Measurements from ENCODE around the gene KLHL36. TPM values are rescaled to one million over a fixed set of nuclear protein-coding genes. Genes with fewer than 3 reads are reported as not detected.
A peak's percentile ranks its signal among the peaks of the same experiment; 100 is the strongest.

KLHL36 gene
- total and polyA plus RNA-seq, 10 donors: 17.8 to 93.6 (median 66.9) TPM

DNA sequence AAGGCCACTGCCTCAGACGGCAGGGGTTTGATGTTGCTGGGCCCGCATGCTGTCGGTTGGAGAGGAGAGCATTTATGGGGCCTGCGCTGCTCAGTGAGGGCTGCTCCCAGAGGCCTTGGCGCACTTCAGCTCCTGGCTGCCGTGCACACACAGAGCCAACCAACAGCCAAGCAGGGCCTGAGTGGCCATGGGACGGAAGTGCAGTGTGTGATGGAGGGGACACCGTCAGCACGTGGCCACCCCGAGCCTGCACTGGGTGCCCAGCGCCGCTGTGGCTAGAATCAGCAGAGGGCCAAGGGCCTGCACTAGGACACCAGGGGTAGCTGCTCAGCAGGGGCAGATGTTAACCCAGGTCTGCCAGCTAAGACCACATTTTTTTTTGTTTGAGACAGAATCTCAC, 21.8 kb downstream of the KLHL36 start:
- Histone ChIP-seq H3K27ac (no peak overlapping the region), H3K36me3 (peaks cover 0 to 38% (median 14%) of the 10 kb centered on the region in 6 donors), H3K9me3 (no peaks in the 10 kb centered on the region), H3K4me3 (no peak overlapping the region), H3K4me1 (peaks cover 0 to 18% (median 5%) of the 10 kb centered on the region in 6 donors), H3K27me3 (replicated peaks in 1 of 7) (no peaks in the 10 kb centered on the region)
- 89 to 93% (median 90%) methylated on average over 7 to 12 of the region's 12 CpGs for WGBS, 5 donors
- TF ChIP-seq POLR2AphosphoS5 (IDR thresholded peaks at IDR 0.05) (peak; percentile 30 to 69 (median 38)), POLR2A (IDR thresholded peaks at IDR 0.05) (no peak), CTCF (IDR thresholded peaks at IDR 0.05 in 8 of 11, conservative IDR thresholded peaks at IDR 0.05 in 3 of 11) (no peak)
- intact Hi-C loops (cut with DNase I; ENCODE audit: low total_unique reads): loop anchor here (5.0 kb wide), 1 partner anchor 57 kb away; no protein-coding TSS in a partner anchor
- peak; percentile 67 for DNase-seq

- peaks cover 0 to 13% (median 5%) of the 10 kb centered on the region in 6 donors for H3K4me1 ChIP-seq
- no peaks in the 10 kb centered on the region for H3K27me3 ChIP-seq (replicated peaks in 1 of 7)
- WGBS, 5 donors: 52 to 61% (median 56%) methylated on average over 22 to 26 of the region's 26 CpGs
- no peak overlapping the region for H3K4me3 ChIP-seq
- H3K36me3 ChIP-seq: peaks cover 0 to 13% (median 5%) of the 10 kb centered on the region in 6 donors
- intact Hi-C loops (cut with DNase I; ENCODE audit: low total_unique reads): loop anchor here (5.0 kb wide), 1 partner anchor 55 kb away; no protein-coding TSS in a partner anchor
- TF ChIP-seq CTCF (IDR thresholded peaks at IDR 0.05 in 8 of 11, conservative IDR thresholded peaks at IDR 0.05 in 3 of 11) (peak; percentile 53 to 96 (median 89)), POLR2AphosphoS5 (IDR thresholded peaks at IDR 0.05) (peak; percentile 24 to 54 (median 48)), POLR2A (IDR thresholded peaks at IDR 0.05) (peak in 1 of 3 donors; percentile 12)
- H3K9me3 ChIP-seq: no peaks in the 10 kb centered on the region
- H3K27ac ChIP-seq: no peak overlapping the region
- peak; percentile 96 for DNase-seq
These were observed 24.2 kb downstream of the KLHL36 start for GRCh38 chr16:84672276-84673202.

DNA sequence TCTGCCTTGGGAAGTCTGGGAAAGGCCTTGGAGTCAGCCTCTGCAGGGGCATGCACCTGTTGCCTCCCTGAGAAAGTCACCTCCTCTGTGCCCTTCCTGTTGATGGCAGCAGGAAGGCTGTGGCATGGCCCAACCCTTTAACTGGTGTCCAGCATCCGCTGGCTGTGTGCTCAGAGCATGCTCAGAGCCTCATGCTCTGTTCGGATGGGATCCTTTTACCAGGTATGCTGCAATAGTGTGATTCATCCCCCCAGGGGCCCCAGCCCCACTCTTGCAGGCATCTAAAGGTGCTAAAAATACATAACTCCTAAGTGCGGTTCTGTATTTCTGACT, 24.9 kb downstream of the KLHL36 start:
- no peak for TF ChIP-seq CTCF (IDR thresholded peaks at IDR 0.05 in 8 of 11, conservative IDR thresholded peaks at IDR 0.05 in 3 of 11)
- TF ChIP-seq POLR2AphosphoS5 (IDR thresholded peaks at IDR 0.05): no peak
- no peak for TF ChIP-seq POLR2A (IDR thresholded peaks at IDR 0.05)
- Histone ChIP-seq H3K4me3 (no peak overlapping the region), H3K9me3 (no peaks in the 10 kb centered on the region), H3K27ac (no peak overlapping the region), H3K27me3 (replicated peaks in 1 of 7) (no peaks in the 10 kb centered on the region), H3K4me1 (peaks cover 0 to 13% (median 5%) of the 10 kb centered on the region in 6 donors), H3K36me3 (peaks cover 0 to 7% (median 3%) of the 10 kb centered on the region in 6 donors)
- intact Hi-C loops (cut with DNase I; ENCODE audit: low total_unique reads): loop anchor here (5.0 kb wide), 1 partner anchor 54 kb away; no protein-coding TSS in a partner anchor
- DNase-seq: peak; percentile 50
- WGBS, 5 donors: 77 to 96% (median 91%) methylated on average over 3 of the region's 3 CpGs

- Histone ChIP-seq H3K27me3 (replicated peaks in 1 of 7) (no peaks in the 10 kb centered on the region), H3K9me3 (no peaks in the 10 kb centered on the region), H3K36me3 (peaks cover 0 to 3% (median under 1%) of the 10 kb centered on the region in 6 donors), H3K4me1 (peaks cover 0 to 13% (median 5%) of the 10 kb centered on the region in 6 donors), H3K4me3 (no peak overlapping the region), H3K27ac (no peak overlapping the region)
- no peak for DNase-seq
- intact Hi-C loops (cut with DNase I; ENCODE audit: low total_unique reads): loop anchor here (5.0 kb wide), 1 partner anchor 54 kb away; no protein-coding TSS in a partner anchor
- WGBS, 5 donors: 72 to 85% (median 75%) methylated on average over 2 to 3 of the region's 3 CpGs
- TF ChIP-seq POLR2A (IDR thresholded peaks at IDR 0.05): no peak
- no peak for TF ChIP-seq CTCF (IDR thresholded peaks at IDR 0.05 in 8 of 11, conservative IDR thresholded peaks at IDR 0.05 in 3 of 11)
- no peak for TF ChIP-seq POLR2AphosphoS5 (IDR thresholded peaks at IDR 0.05)
These were observed 25.2 kb downstream of the KLHL36 start for GRCh38 chr16:84673561-84673960.

Measured in spleen (tissue), 11 donors.